ENCODE measurements around the gene CCDC136.

Gene CCDC136

DNA sequence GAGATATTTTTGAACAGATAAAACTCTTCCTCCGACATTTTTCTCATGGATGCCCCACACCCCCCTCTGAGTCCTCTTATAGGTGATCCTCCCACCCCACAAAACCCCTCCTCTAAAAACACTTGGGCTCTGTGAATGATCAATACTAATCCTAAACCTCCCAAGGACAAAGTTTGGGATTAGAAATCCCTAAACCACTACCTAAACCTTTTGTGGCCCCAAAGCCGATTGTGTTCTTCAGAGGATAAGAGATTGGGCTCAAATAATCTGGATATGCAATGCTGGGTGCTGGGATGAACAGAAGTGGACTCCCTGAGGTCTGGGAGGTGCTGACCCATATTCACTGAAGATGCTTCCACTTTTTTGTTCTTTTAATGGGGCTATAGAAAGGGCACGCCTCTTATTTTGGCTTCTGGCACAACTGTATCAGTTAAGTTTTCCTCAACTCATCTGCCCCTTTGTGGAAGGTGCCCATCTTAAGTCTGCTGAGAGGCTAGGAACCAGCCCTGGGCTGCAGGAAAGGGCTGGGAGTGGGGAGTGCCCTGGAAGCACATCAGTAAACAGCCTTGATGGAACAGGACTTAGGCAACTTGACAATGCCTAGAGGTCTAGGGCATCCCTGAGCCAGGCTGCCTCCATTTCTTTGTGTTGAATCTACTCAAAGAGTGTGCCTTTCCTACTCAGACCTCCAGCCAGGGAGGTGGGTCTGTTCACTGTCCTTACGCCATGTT is 15.9 kb upstream of the CCDC136 start, which contains the start of gene OPN1SW:
Gene OPN1SW, minus strand, starts transcription at position 51 of the 731 bp plus-strand sequence. Its CDS starts 13 bp downstream, at position 38.
- TF ChIP-seq, protein P1, sequence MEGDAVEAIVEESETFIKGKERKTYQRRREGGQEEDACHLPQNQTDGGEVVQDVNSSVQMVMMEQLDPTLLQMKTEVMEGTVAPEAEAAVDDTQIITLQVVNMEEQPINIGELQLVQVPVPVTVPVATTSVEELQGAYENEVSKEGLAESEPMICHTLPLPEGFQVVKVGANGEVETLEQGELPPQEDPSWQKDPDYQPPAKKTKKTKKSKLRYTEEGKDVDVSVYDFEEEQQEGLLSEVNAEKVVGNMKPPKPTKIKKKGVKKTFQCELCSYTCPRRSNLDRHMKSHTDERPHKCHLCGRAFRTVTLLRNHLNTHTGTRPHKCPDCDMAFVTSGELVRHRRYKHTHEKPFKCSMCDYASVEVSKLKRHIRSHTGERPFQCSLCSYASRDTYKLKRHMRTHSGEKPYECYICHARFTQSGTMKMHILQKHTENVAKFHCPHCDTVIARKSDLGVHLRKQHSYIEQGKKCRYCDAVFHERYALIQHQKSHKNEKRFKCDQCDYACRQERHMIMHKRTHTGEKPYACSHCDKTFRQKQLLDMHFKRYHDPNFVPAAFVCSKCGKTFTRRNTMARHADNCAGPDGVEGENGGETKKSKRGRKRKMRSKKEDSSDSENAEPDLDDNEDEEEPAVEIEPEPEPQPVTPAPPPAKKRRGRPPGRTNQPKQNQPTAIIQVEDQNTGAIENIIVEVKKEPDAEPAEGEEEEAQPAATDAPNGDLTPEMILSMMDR (IDR thresholded peaks at IDR 0.05; ENCODE audit: extremely low read depth, insufficient read depth, missing control alignments) = no peak
- in situ Hi-C loops (cut with MboI; ENCODE audit: low pct_unique_long_range_greater_than_20kb, low sequenced_read_pairs, unreplicated experiment) = no loop called here
- DNase-seq (ENCODE audit: low spot score) = no peak

DNA sequence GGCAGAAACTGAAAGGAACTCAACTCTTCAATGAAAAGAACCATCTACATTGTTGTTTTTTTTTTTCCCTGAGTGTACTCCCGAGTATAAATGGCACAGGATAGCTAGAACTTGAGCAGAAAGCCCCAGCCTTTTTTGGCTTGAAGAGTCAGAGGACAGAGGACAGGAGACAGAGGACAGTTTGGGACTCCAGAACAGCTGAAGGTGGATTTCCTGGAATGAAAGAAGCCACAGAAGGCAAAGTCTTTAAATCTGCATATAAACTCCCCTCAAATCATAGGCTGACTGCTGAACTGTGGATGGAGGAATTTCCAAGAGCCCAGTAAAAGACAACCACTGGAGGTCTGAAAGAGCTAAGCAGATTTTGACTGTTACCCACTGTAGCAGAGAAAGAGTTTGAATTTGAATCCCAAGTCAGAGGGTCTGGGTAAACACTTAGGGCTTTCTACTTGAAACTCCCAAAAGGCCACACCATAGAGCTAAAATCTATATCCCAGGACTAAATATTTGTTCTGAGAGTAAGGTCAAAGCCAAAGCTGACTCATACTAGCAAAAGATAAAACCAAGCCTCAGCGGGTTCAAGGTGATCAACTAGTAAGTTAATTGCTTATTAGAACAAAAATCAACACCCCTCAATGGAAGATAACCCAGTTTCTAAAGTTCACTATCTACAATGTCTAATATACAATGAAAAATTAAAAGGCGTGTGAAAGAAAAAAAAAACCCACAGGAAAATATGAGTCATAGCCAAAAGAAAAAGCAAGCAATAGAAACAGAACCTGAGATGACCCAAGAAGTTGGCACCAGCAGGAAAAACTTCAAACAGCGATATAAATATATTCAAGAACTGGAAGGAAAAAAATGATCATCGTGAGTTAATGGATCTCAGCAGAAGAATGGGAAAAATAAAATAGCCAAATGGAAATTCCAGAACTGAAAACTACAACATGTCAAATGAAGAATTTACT is 14.3 kb upstream of the CCDC136 start:
- DNase-seq (ENCODE audit: low spot score) = no peak
- TF ChIP-seq, protein P1 (IDR thresholded peaks at IDR 0.05; ENCODE audit: extremely low read depth, insufficient read depth, missing control alignments) = no peak
- in situ Hi-C loops (cut with MboI; ENCODE audit: low pct_unique_long_range_greater_than_20kb, low sequenced_read_pairs, unreplicated experiment) = no loop called here

DNA sequence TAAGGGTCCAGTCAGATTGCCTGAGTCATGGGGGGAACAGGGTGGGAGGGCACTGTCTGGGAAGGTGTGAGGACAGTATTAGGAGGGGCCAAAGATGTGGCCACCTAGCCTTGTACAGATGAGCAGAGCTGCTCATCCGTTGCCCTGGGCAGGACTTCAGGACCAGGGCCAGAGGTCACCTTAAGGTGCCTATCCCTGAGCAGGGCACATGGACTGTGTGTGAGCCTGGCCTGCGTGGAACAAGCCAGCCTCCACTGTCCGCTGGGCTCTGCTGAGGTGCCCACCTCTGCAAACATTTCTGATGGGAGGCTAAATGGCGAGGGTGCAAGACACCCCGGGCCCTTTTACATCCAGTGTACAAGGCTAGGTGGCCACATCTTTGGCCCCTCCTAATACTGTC is 12.8 kb upstream of the CCDC136 start:
- in situ Hi-C loops (cut with MboI; ENCODE audit: low pct_unique_long_range_greater_than_20kb, low sequenced_read_pairs, unreplicated experiment) = no loop called here
- TF ChIP-seq, protein P1 (IDR thresholded peaks at IDR 0.05; ENCODE audit: extremely low read depth, insufficient read depth, missing control alignments) = no peak
- no peak for DNase-seq (ENCODE audit: low spot score)

DNA sequence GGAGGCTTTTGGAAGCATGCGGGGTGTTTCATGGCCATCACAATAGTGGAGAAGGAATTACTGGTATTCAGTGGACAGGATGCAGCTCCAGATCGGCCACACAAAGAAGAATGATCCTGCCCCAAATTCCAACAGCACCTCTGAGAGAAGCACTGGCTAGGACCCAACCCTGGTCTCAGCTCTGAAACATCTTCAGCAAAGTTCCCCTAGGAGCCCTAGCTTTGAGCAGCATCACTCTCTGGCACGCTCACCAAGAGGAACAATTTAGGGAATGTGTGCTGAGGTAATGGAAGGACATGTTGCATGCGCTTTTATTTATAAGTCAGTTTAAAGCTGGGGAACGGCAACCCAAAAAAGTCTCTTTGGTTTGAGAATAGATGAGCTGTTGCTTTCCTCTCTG is 10.6 kb upstream of the CCDC136 start:
- in situ Hi-C loops (cut with MboI; ENCODE audit: low pct_unique_long_range_greater_than_20kb, low sequenced_read_pairs, unreplicated experiment) = no loop called here
- TF ChIP-seq, protein P1 (IDR thresholded peaks at IDR 0.05; ENCODE audit: extremely low read depth, insufficient read depth, missing control alignments) = no peak
- DNase-seq (ENCODE audit: low spot score) = no peak

DNA sequence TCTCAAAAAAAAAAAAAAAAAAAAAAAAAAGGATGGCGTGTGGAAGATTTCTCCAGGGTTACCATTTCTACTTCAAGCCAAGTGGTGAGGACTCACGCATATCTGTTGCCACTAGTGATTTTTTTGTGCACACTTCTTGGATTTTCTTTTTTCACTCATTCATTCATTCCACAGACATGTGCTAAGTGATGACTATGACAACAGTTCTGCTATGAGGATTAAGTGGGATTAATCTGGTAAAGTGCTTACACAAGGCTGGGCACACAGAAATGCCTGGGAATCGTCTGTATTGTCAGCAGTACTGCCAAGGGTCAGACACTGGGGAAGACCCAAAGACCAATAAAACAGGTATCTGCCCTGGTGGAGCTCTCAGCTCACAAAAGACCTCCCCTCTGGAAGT is 9.9 kb upstream of the CCDC136 start:
- TF ChIP-seq, protein P1 (IDR thresholded peaks at IDR 0.05; ENCODE audit: extremely low read depth, insufficient read depth, missing control alignments) = no peak
- in situ Hi-C loops (cut with MboI; ENCODE audit: low pct_unique_long_range_greater_than_20kb, low sequenced_read_pairs, unreplicated experiment) = no loop called here
- DNase-seq (ENCODE audit: low spot score) = no peak

DNA sequence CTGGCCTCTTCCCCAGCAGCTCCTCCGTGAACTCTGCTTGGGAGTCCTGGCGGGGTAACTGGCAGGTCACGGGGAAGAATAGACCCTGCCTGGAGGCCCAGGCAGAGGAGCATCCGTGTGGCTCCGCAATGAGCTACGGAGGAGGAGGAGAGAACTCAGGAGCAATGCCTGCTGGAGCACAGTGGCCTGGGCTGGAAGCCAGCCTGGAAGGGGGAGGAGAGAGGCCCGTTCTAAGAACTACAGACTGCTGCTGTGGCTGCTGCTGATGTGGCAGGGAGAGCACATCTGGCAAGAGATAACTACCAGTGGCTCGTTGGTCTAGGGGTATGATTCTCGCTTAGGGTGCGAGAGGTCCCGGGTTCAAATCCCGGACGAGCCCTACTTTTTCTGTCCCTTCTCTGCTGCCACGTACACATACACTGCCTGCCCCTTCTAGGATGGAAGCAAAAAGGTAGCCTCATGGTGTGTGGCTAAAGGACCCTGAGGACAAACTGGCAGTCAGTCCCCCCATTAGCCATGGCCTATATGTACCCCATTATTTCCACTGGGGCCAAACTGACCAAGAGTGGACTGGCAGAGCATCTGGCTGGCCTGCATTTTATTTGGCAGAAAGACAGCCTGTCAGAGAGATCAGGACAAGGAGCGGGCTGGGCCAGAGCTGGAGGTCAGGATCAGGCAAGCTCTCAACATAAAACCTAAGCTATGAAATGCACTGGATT is 8.5 kb upstream of the CCDC136 start:
- DNase-seq (ENCODE audit: low spot score) = no peak
- TF ChIP-seq, protein P1 (IDR thresholded peaks at IDR 0.05; ENCODE audit: extremely low read depth, insufficient read depth, missing control alignments) = no peak
- in situ Hi-C loops (cut with MboI; ENCODE audit: low pct_unique_long_range_greater_than_20kb, low sequenced_read_pairs, unreplicated experiment) = no loop called here
